H1 (cell line): ENCODE measurements around the gene EFEMP1. TPM values are rescaled to one million over a fixed set of nuclear protein-coding genes. Genes with fewer than 3 reads are reported as not detected.

Experiments used
- CTCF ChIA-PET: fragments of 300-600 bp; sonication (Branson Sonifier 250); formaldehyde crosslinking; loops from one replicate; lab custom pipeline; 2021; ENCODE audit not compliant: partially characterized antibody; lab: Charles Lee
- POLR2A ChIA-PET: fragments of 300-600 bp; sonication (Branson Sonifier 250); formaldehyde crosslinking; loops from one replicate; lab custom pipeline; 2021; ENCODE audit warnings: inconsistent platforms; ENCODE audit not compliant: partially characterized antibody; lab: Charles Lee
- DNase-seq, 2 experiments: peaks; one replicate each; pipeline versions ENCODE4 v3.0.0 to v3.0.0-alpha.2; 2010 to 2022; ENCODE audit warnings: low spot score in 2 of 2, low read depth in 1 of 2, mixed read lengths in 1 of 2
- FAIRE-seq: peaks from 2 replicates; lab custom pipeline; 2011; peaks lifted over from hg19 to GRCh38; lab: Jason Lieb, UNC
- H2AFZ ChIP-seq: 2 replicates; pipeline ENCODE4 v1.8.1; 2012; ENCODE audit warnings: low read length, inconsistent platforms
- H2AK5ac ChIP-seq: 2 replicates; pipeline ENCODE4 v1.6.1; 2013; ENCODE audit warnings: low read depth, low read length
- H2BK120ac ChIP-seq: replicated peaks from 2 replicates; pipeline ENCODE3; 2013; ENCODE audit warnings: low read depth, low read length, inconsistent platforms
- H2BK12ac ChIP-seq: 2 replicates; pipeline ENCODE4 v1.6.1; 2013; ENCODE audit warnings: low read depth, low read length
- H2BK15ac ChIP-seq: 2 replicates; pipeline ENCODE4 v1.6.1; 2013; ENCODE audit warnings: low read length
- H2BK20ac ChIP-seq: 2 replicates; pipeline ENCODE4 v1.6.1; 2013; ENCODE audit warnings: low read length
- H2BK5ac ChIP-seq: 2 replicates; pipeline ENCODE4 v1.6.1; 2013; ENCODE audit warnings: low read depth, low read length
- H3K14ac ChIP-seq: 2 replicates; pipeline ENCODE4 v1.6.1; 2013; ENCODE audit warnings: inconsistent platforms; ENCODE audit not compliant: insufficient read length
- H3K18ac ChIP-seq: 2 replicates; pipeline ENCODE4 v1.6.1; 2013; ENCODE audit warnings: low read length; ENCODE audit errors: extremely low read depth
- H3K23ac ChIP-seq: 2 replicates; pipeline ENCODE4 v1.6.1; 2013; ENCODE audit warnings: inconsistent platforms; ENCODE audit not compliant: insufficient read length
- H3K23me2 ChIP-seq: 2 replicates; pipeline ENCODE4 v1.6.1; 2013; ENCODE audit warnings: low read depth, low read length
- H3K27ac ChIP-seq: 2 replicates; pipeline ENCODE4 v1.6.1; 2011; ENCODE audit warnings: low read depth, low read length, inconsistent platforms
- H3K27me3 ChIP-seq, 4 experiments: replicated peaks in 1 of 4; 1 replicate in 1 of 4; 2 replicates in 3 of 4; pipeline versions ENCODE4 v1.6.1 to v1.8.1; 2011 to 2013; ENCODE audit warnings: low read length in 3 of 4, mild to moderate bottlenecking in 3 of 4, inconsistent platforms in 2 of 4, mixed read lengths in 2 of 4, moderate library complexity in 1 of 4; ENCODE audit not compliant: control insufficient read depth in 3 of 4, insufficient read depth in 3 of 4; ENCODE audit errors: extremely low read depth in 1 of 4
- H3K36me3 ChIP-seq, 4 experiments: 2 replicates each; pipeline versions ENCODE4 v1.6.1 to v1.8.1; 2011 to 2013; ENCODE audit warnings: mild to moderate bottlenecking in 4 of 4, low read length in 3 of 4, moderate library complexity in 2 of 4, control low read depth in 1 of 4, inconsistent platforms in 1 of 4; ENCODE audit not compliant: insufficient read depth in 4 of 4, control insufficient read depth in 2 of 4
- H3K4ac ChIP-seq: replicated peaks from 2 replicates; pipeline ENCODE3; 2013; ENCODE audit warnings: low read length, low read depth, mixed read lengths, inconsistent platforms; ENCODE audit not compliant: insufficient read length
- H3K4me1 ChIP-seq, 4 experiments: replicated peaks in 1 of 4; 1 replicate in 1 of 4; 2 replicates in 3 of 4; pipeline versions ENCODE4 v1.6.1 to v1.8.1; 2011 to 2013; ENCODE audit warnings: low read length in 3 of 4, inconsistent platforms in 2 of 4, mixed read lengths in 1 of 4; ENCODE audit not compliant: insufficient read depth in 4 of 4, control insufficient read depth in 3 of 4
- H3K4me2 ChIP-seq, 2 experiments: 2 replicates each; pipeline versions ENCODE4 v1.6.1 to v1.8.1; 2011 to 2013; ENCODE audit warnings: low read depth in 2 of 2, low read length in 2 of 2, control low read depth in 1 of 2, inconsistent platforms in 1 of 2, mild to moderate bottlenecking in 1 of 2; ENCODE audit not compliant: insufficient read depth in 1 of 2
- H3K4me3 ChIP-seq, 4 experiments: fragments of 200-600, 300-600 bp in 1 of 4; sonication (generic), shearing (Covaris generic), sonication (Bioruptor Twin) in 1 of 4; 2 replicates each; pipeline versions ENCODE4 v1.5.1 to v1.8.1; 2011 to 2016; ENCODE audit warnings: low read length in 4 of 4, low read depth in 3 of 4, control low read depth in 2 of 4, inconsistent platforms in 2 of 4, mild to moderate bottlenecking in 2 of 4, mixed read lengths in 1 of 4, moderate library complexity in 1 of 4; ENCODE audit not compliant: insufficient read depth in 2 of 4; ENCODE audit errors: extremely low read depth in 1 of 4
- H3K56ac ChIP-seq: replicated peaks from 2 replicates; pipeline ENCODE3; 2013; ENCODE audit warnings: low read depth, mild to moderate bottlenecking, mixed read lengths, low read length, inconsistent platforms; ENCODE audit not compliant: insufficient read length
- H3K79me1 ChIP-seq: 2 replicates; pipeline ENCODE4 v1.6.1; 2013; ENCODE audit warnings: low read depth, low read length, control low read depth
- H3K79me2 ChIP-seq, 2 experiments: 2 replicates each; pipeline versions ENCODE4 v1.6.1 to v1.8.1; 2012 to 2013; ENCODE audit warnings: low read length in 2 of 2, mild to moderate bottlenecking in 2 of 2, inconsistent platforms in 1 of 2; ENCODE audit not compliant: insufficient read depth in 2 of 2, control insufficient read depth in 1 of 2
- H3K9ac ChIP-seq, 4 experiments: replicated peaks in 1 of 4; 1 replicate in 1 of 4; 2 replicates in 3 of 4; pipeline versions ENCODE4 v1.6.1 to v1.8.1; 2011 to 2013; ENCODE audit warnings: low read depth in 3 of 4, low read length in 3 of 4, control low read depth in 2 of 4, mild to moderate bottlenecking in 2 of 4, moderate library complexity in 2 of 4, inconsistent platforms in 1 of 4; ENCODE audit errors: extremely low read depth in 1 of 4
- H3K9me3 ChIP-seq, 2 experiments: 2 replicates each; pipeline versions ENCODE4 v1.6.1 to v1.8.1; 2012 to 2013; ENCODE audit warnings: mild to moderate bottlenecking in 2 of 2, moderate library complexity in 2 of 2, control low read depth in 1 of 2, inconsistent platforms in 1 of 2, low read depth in 1 of 2, low read length in 1 of 2, mixed read lengths in 1 of 2; ENCODE audit not compliant: insufficient read depth in 2 of 2
- H4K20me1 ChIP-seq, 2 experiments: replicated peaks in 1 of 2; 2 replicates each; pipeline versions ENCODE3 to v1.8.1; 2011 to 2013; ENCODE audit warnings: inconsistent platforms in 2 of 2, low read length in 2 of 2, mild to moderate bottlenecking in 1 of 2; ENCODE audit not compliant: insufficient read depth in 2 of 2, control insufficient read depth in 1 of 2
- H4K5ac ChIP-seq: 2 replicates; pipeline ENCODE4 v1.6.1; 2013; ENCODE audit warnings: low read length, low read depth, mixed read lengths, inconsistent platforms; ENCODE audit not compliant: insufficient read length
- H4K8ac ChIP-seq: 2 replicates; pipeline ENCODE4 v1.8.0; 2013; ENCODE audit warnings: mild to moderate bottlenecking, moderate library complexity, low read length, inconsistent platforms; ENCODE audit not compliant: insufficient read depth; ENCODE audit errors: extremely low read depth
- H4K91ac ChIP-seq: replicated peaks from 2 replicates; pipeline ENCODE3; 2013; ENCODE audit warnings: low read length, mixed read lengths, inconsistent platforms; ENCODE audit not compliant: insufficient read length
- CTCF ChIP-seq, 3 experiments: IDR thresholded peaks; 1 replicate in 2 of 3; 2 replicates in 1 of 3; pipeline versions ENCODE4 v1.5.1 to v1.6.1; 2011; ENCODE audit warnings: low read length in 3 of 3, mild to moderate bottlenecking in 3 of 3, inconsistent platforms in 2 of 3, low read depth in 1 of 3, moderate library complexity in 1 of 3; ENCODE audit not compliant: insufficient read depth in 1 of 3; ENCODE audit errors: control extremely low read depth in 1 of 3
- SP1 ChIP-seq: IDR thresholded peaks from 2 replicates; pipeline ENCODE4 v1.6.1; 2011; ENCODE audit warnings: low read depth, low read length
- WGBS, 2 experiments: shearing (Covaris generic) in 1 of 2; methylation state at CpG; one replicate each; pipeline versions ENCODE4 v1.1.6 to v1.1.7; 2013 to 2015; ENCODE audit warnings: low lambda C conversion rate in 2 of 2, mixed read lengths in 2 of 2, inconsistent platforms in 1 of 2, low coverage in 1 of 2, missing lambda C conversion rate in 1 of 2; ENCODE audit not compliant: insufficient replicate concordance in 2 of 2, insufficient coverage in 1 of 2, insufficient read length in 1 of 2; ENCODE audit errors: extremely low coverage in 1 of 2, missing lambda C conversion rate in 1 of 2; 5-methylcytosine and 5-hydroxymethylcytosine counted together
- polyA plus RNA-seq, 7 experiments: library from polyadenylated mRNA; depleted of rRNA in 3 of 7; stranded (reverse) in 5 of 7; unstranded in 2 of 7; fragments of >200 nt in 5 of 7; fragments of 200-250 nt in 2 of 7; gene quantifications; 1 replicate in 5 of 7; 2 replicates in 1 of 7; 4 replicates in 1 of 7; pipeline versions ENCODE4 v1.2.1 to v1.2.3, GENCODE V29; 2011 to 2013; ENCODE audit warnings: missing spikeins in 2 of 7, mixed read lengths in 2 of 7
- total RNA-seq: library from RNA; stranded (reverse); fragmentation: NEBNext Ultra II Directional; extraction: Animal tissue kit (Norgen Biotek cat#: 25700); gene quantifications from 2 replicates; pipeline ENCODE4 v1.2.1, GENCODE V29; 2021

Gene EFEMP1
- total and polyA plus RNA-seq, 2 of the 8 experiments (the other 6 are each of a cell fraction or from before 2014, with no cell fraction given), result 15.5 to 19.7 TPM

- no peak for FAIRE-seq
- H2BK5ac ChIP-seq, result no peak overlapping the region
- DNase-seq, result no peak
- no peak overlapping the region for H2AFZ ChIP-seq
- H3K9ac ChIP-seq, result no peak overlapping the region
- no peak overlapping the region for H2BK120ac ChIP-seq
- no peak overlapping the region for H3K23ac ChIP-seq
- ChIA-PET CTCF (no interaction called here), POLR2A (no interaction called here)
- H3K56ac ChIP-seq, result no peak overlapping the region
- H2BK12ac ChIP-seq, result no peak overlapping the region
- H3K36me3 ChIP-seq, result no peaks in the 10 kb centered on the region
- no peak overlapping the region for H3K4me3 ChIP-seq
- H3K79me2 ChIP-seq, result no peaks in the 10 kb centered on the region
- WGBS, 2 experiments, result 92% methylated on average over 1 of the region's 1 CpG; no CpG with 5 or more reads in 1 of the 2 experiments
- no peak overlapping the region for H3K18ac ChIP-seq
- H3K9me3 ChIP-seq, result no peaks in the 10 kb centered on the region
- H3K79me1 ChIP-seq, result no peaks in the 10 kb centered on the region
- H3K4me1 ChIP-seq, result no peaks in the 10 kb centered on the region
- H3K4me2 ChIP-seq, result no peak overlapping the region
- H4K8ac ChIP-seq, result no peak overlapping the region
- no peak overlapping the region for H3K4ac ChIP-seq
- no peaks in the 10 kb centered on the region for H3K27me3 ChIP-seq
- H3K14ac ChIP-seq, result no peak overlapping the region
- H4K91ac ChIP-seq, result no peak overlapping the region
- no peak overlapping the region for H2AK5ac ChIP-seq
- no peaks in the 10 kb centered on the region for H4K20me1 ChIP-seq
- TF ChIP-seq CTCF (IDR thresholded peaks at IDR 0.05; ENCODE audit: control extremely low read depth in 1 of 3, insufficient read depth in 1 of 3, low read depth in 1 of 3, low read length in 3 of 3) (no peak), SP1 (no peak)
- no peak overlapping the region for H2BK15ac ChIP-seq
- H2BK20ac ChIP-seq, result no peak overlapping the region
- H4K5ac ChIP-seq, result no peak overlapping the region
- H3K23me2 ChIP-seq, result no peaks in the 10 kb centered on the region
- H3K27ac ChIP-seq, result no peak overlapping the region
Measured at GRCh38 chr2:55848096-55848495, 75.5 kb downstream of the EFEMP1 start.
